PFSK-1 (cell line): ENCODE results near the gene KCNJ1.

Experiments
- FOXP2 ChIP-seq: optimal IDR thresholded peaks from 2 replicates; pipeline ENCODE3; 2011; ENCODE audit warnings: borderline replicate concordance, control low read depth, inconsistent platforms; ENCODE audit not compliant: insufficient read depth; ENCODE audit errors: extremely low read length, extremely low read depth
- TAF1 ChIP-seq: IDR thresholded peaks from 2 replicates; pipeline ENCODE4 v1.6.1; 2012; ENCODE audit warnings: low read length, control low read depth, borderline replicate concordance; ENCODE audit not compliant: insufficient read depth

DNA sequence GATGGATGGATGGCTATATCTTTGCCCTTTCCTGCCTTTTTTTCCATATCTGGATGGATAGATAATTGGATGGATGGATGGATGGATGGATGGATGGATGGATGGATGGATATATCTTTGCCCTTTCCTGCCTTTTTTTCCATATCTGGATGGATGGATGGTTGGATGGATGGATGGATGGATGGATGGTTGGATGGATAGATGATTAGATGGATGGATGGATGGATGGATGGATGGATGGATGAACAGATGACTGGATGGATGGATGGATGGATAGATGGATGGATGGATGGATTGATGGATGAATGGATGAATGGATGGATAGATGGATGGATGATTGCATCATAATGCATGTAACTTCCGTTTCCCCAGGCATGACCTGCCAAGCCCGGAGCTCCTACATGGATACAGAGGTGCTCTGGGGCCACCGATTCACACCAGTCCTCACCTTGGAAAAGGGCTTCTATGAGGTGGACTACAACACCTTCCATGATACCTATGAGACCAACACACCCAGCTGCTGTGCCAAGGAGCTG is 49.0 kb upstream of the KCNJ1 start:
- TF ChIP-seq FOXP2: no peak
- TF ChIP-seq TAF1: no peak
